T47D (cell line): Measurements from ENCODE around the gene NDC80.

Source experiments
- DNase-seq, 2 experiments: peaks; one replicate each; pipeline versions ENCODE4 v3.0.0 to v3.0.0-alpha.2; 2011 to 2012; ENCODE audit warnings: low read depth in 1 of 2, low spot score in 1 of 2
- JUND ChIP-seq: IDR thresholded peaks from 2 replicates; pipeline ENCODE4 v1.6.1; 2012; ENCODE audit warnings: low read depth
- in situ Hi-C: cut with HindIII; loops from 2 replicates; pipeline ENCODE4 v1.10.0; 2016; ENCODE audit warnings: low sequenced_read_pairs, low pct_unique_long_range_greater_than_20kb

The NDC80 gene

DNA sequence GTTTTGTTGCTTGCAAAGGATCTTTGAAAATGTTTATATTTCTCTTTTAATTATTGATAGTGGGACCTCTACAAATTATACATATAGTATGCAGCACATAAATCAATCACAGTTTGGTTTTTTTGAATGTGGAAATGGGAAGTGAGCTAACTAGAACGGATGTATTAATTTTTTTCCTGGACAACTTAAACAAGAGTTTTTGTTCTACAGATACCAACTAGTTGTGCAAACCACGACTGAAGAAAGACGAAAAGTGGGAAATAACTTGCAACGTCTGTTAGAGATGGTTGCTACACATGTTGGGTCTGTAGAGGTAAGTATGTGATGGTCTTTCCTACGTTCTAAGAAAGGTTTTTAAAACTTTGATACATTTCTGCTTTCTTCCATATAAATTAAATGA is 39.2 kb downstream of the NDC80 start:
- TF ChIP-seq JUND = no peak
- in situ Hi-C loops = no loop called here

DNA sequence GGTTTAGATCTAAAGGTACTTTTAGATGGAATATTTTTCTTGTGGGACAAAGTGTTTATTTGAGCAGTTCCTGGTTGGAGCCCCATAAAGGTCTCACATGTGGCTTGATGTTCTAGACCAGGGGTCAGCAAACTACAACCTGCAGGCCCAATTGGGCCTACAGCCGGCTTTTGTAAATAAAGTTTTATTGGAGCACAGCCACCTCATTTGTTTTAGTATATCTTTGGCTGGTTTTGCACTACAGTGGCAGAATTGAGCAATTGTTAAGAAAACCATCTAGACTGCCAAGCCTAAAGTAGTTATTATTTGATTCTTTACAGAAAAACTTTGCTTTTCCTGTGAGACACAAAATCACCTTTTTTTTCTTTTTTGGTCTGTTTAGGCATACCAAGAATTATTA is 41.6 kb downstream of the NDC80 start:
- in situ Hi-C loops = no loop called here
- no peak for TF ChIP-seq JUND
- DNase-seq = no peak

More for the DNA sequence above, 39.2 kb downstream of the NDC80 start:
- DNase-seq = no peak

DNA sequence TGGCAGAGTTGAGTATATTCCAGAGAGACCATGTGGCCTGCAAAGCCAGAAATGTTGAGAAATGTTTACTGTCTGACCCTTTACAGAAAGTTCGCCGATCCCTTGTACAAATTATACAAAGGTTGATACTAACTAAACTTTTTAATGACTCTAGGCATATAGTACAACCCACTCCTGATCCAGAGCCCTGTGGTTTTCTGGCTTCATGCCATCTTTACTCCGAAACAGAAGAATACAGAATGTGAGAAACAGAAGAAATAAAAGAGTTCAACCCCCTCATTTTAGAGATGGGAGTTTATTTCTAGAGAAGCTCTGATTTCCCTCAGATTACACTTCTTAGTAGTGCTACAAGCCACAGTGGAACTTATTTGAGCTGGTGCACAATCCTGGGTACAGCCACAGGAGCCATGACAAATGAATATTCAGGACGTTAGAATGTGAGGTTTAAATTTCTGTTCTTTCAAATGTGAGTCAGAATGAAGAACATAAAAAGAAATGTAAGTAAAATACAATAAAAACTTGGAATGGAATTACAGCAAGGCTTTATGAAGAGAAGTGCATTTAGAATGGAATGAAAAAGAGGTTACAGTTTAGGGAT is 46.1 kb downstream of the NDC80 start:
- in situ Hi-C loops = no loop called here
- no peak for DNase-seq
- TF ChIP-seq JUND = no peak

DNA sequence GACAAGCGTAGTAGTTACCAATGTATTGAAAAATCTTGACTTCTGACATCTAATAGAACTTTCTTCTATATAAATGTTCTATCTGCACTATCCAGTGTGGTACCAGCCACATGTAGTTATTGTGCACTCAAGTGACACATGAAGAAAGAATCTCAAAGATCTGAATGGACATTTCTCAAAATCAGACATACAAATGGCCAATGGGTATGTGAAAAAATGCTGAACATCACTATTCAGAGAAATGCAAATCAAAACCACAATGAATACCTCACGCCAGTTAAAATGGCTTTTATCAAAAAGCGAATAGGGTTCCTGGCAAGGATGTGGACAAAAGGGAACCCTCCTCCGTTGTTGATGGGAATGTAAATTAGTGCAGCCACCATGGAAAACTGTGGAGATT is 46.7 kb downstream of the NDC80 start:
- TF ChIP-seq JUND = no peak
- DNase-seq = no peak
- in situ Hi-C loops = no loop called here

DNA sequence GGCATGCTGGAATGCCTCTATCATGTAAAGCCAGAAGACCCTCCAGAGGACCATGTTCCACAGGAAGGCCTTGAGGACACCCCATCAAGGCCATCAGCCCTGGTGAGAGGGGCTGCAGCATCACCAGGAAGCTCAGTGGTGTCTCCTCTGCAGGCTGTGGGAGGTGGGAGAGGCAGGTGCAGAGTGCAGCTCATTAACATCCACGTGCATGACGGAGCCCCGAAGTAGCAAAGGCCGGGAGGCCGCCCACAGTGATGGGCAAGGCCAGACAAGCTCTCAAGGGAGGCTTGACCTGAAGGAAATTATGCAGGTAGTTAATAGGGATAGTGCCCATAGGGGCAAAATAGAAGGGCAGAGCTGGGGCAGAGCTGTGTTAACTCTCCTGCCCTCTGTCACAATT is 53.9 kb downstream of the NDC80 start:
- in situ Hi-C loops = no loop called here
- DNase-seq = no peak
- TF ChIP-seq JUND = no peak

DNA sequence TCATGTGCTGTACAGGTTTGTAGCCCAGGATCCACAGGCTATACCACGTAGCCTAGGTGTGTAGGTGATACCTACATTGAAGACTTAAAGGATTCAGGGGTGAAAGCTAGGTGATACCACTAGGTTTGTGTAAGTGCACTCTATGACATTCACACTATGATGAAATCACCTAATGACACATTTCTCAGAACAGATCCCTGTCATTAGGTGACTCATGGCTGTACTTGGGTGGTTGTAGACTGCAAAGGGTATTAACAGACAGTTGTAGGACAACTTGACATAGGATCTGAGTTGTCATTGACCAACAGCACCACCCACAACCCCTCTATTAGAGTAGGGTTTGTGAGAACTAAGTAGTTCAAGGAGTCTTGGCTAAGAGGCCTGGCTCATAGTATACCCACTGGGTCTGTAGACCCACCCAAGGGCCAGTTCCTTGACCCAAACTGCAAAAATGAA is 56.5 kb downstream of the NDC80 start:
- DNase-seq = no peak
- in situ Hi-C loops = no loop called here
- no peak for TF ChIP-seq JUND

DNA sequence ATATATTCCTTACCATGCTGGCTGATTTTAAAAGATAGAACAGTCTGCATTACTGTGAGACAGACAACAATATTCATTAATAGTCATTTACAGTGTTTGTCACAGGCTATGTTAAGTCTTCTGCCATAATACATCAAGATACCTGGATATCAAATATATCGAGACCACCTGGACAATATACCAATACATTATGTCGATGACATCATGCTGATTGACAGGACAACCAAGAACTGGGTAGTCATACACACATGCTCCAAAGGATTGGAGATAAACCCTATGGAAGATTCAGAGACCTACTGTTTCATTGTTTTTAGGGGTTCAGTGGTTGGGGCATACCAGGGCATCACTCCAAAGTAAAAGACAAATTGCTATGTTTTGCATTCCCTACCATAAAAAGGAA is 57.6 kb downstream of the NDC80 start:
- no peak for TF ChIP-seq JUND
- DNase-seq = no peak
- in situ Hi-C loops = no loop called here

DNA sequence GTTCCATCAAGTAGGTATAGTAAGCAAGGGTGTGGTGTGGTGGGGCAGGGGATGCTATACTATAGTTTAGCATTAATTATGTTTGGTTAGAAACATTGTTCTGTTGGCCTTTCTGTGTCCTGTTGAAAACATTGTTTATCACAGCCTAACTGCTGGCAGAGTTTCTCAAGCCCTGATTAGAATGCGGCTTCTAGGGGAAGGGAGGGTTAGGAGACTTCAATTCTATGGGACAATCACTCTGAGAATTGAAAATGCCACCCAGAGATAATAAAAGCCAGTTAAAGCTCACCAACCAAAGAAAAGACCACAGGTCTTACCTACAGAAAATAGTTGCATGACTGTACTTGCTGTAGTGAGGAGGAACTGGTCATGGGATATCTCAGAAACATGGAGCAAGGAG is 64.2 kb downstream of the NDC80 start:
- no peak for TF ChIP-seq JUND
- in situ Hi-C loops = no loop called here
- no peak for DNase-seq

DNA sequence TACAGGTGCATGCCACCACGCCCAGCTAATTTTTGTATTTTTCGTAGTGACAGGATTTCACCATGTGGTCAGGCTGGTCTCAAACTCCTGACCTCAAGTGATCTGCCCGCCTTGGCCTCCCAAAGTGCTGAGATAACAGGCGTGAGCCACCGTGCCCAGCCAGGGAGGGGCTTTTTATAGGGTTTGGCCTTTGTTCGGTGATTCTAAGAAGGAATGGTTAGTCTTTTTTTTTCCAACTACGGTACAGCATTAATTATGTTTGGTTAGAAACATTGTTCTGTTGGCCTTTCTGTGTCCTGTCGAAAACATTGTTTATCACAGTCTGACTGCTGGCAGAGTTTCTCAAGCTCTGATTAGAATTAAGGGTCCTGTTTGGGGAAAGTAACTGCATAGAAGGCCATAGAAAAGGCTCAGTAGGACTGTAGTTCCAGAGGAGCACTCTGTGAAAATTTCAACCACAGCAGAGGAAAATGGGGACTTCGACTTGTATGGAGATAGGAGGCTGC is 64.8 kb downstream of the NDC80 start:
- TF ChIP-seq JUND = no peak
- in situ Hi-C loops = no loop called here
- no peak for DNase-seq

DNA sequence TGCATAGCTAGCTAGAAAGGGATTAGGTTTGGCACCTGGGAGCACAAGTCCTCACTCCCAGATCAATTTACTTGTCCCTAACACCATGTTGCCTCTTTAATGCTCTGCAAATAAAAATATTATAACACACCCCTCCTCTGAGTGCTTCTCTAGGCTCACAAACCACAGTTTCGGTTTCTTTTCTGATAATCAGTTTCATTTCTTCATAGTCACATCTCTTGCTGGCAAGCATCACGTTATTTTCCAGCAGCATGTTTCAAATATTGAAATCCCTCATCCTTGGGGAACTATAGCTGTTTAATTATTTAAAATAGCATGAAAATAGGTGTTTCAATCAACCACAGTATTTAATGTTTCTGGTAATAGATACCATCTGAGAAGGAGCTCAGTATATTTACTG is 70.3 kb downstream of the NDC80 start:
- TF ChIP-seq JUND = no peak
- DNase-seq = no peak
- in situ Hi-C loops = no loop called here

DNA sequence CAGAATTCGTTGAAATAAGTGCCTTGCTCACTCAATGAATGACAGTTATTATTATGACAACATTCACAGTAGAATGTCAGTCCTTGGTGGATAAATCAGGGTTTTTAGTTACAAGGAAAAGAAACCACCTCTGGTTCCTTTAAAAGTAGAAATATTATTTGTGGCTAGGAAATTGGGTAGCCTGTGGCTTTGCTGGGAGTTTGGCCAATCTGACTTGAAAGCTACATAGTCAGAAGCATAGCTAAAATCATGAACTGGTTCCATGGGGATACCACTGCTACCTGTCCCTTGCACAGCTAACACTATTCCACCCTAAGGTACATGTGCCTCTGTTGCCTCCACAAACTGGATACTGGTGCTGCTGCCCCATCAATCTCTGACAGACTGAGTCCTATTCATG is 71.4 kb downstream of the NDC80 start:
- no peak for DNase-seq
- in situ Hi-C loops = no loop called here

DNA sequence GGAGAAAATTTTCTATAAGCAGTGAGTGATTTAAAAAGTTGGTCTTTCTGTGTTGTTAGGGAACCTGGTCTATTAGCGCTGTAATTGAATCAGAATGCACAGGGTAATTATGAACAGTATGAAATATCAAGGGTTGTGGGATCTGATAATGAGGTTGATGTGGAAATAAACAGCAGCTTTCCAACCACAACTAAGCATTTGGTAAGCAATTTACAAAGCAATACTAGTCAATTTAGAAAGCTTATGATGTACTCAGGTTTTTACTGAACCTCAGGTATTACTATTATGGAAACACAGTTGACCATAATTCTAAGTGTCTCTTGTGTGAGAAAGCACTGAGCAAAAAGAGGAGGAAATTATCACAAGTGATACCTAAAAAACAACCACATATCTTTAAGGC is 73.2 kb downstream of the NDC80 start:
- in situ Hi-C loops = no loop called here
- TF ChIP-seq JUND = no peak
- DNase-seq = no peak

More for the DNA sequence above, 71.4 kb downstream of the NDC80 start:
- no peak for TF ChIP-seq JUND

DNA sequence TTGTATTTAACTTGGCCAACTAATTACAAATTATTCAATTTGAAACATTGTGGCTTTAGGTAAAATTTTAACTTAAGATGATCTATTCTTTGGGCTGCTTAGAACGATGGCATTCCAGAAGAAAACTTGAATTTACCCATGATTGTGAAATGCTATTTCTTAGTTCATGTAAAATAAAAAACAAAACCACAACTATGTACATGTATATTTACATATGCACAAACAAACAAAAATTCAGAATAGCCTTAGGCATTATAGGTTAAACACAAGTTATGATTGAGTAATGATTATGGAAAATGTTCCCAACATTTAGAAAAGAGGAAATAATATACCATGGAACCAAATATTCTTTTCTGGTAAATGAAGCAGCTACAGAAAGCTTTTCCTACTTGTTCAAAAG is 80.6 kb downstream of the NDC80 start:
- TF ChIP-seq JUND = no peak
- in situ Hi-C loops = no loop called here

DNA sequence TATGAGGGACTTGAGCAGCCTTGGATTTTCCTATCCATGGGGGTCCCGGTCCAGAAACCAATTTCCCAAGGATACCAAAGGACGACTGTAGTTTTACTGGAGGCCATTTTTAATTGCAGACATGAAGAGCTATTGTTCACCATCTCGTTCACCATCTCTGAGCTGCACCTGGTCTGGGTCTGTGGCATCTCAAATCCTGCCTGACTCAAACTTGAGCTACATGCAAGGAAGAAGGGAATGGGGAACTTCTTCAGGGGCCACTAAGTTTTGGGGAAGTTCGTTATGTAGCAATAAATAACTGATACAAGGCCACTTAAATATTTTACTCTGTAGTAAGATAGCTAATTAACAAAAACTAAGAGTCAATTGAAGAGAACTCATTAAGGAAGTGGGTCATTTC is 82.1 kb downstream of the NDC80 start:
- no peak for DNase-seq
- in situ Hi-C loops = no loop called here
- no peak for TF ChIP-seq JUND

More for the DNA sequence above, 80.6 kb downstream of the NDC80 start:
- DNase-seq = peak in 1 of 2 experiments; percentile 53
